Stimulated activated naive CD8-positive, alpha-beta T cell treated with anti-CD3 and anti-CD28 coated beads, Interleukin-15, amount 100 ng/mL, for 72 hours (primary cell): ENCODE results near the gene SLC15A1.
A peak's percentile ranks its signal among the peaks of the same experiment; 100 is the strongest.
"Not testable (repeated sequence)": the region's sequence is repeated elsewhere in the genome, so short reads cannot be mapped to it uniquely, and the experiment has no call there.

ENCODE experiments used
- ATAC-seq: fragments of 150-1000 bp; cut with Tn5 transposase; 2 replicates; pipeline ENCODE4 v1.10.0; 2021; ENCODE audit warnings: mild to moderate bottlenecking, moderate library complexity
- DNase-seq, 2 donors: peaks; one replicate each; pipeline ENCODE4 v3.0.0; 2021 to 2022
- H3K27ac Mint-ChIP-seq, 2 donors: one replicate each; pipeline ENCODE4 v1.8.0; 2022; ENCODE audit warnings: mild to moderate bottlenecking in 2 of 2, mixed read lengths in 2 of 2, moderate library complexity in 2 of 2
- H3K27me3 Mint-ChIP-seq: one replicate; pipeline ENCODE4 v1.8.0; 2022; ENCODE audit warnings: mixed read lengths
- H3K4me1 Mint-ChIP-seq: one replicate; pipeline ENCODE4 v1.8.0; 2022; ENCODE audit warnings: mild to moderate bottlenecking, mixed read lengths
- H3K4me3 Mint-ChIP-seq, 2 donors: one replicate each; pipeline ENCODE4 v1.8.0; 2022; ENCODE audit warnings: mild to moderate bottlenecking in 2 of 2, mixed read lengths in 2 of 2, moderate library complexity in 1 of 2
- H3K9me3 Mint-ChIP-seq, 2 donors: one replicate each; pipeline ENCODE4 v1.8.0; 2022; ENCODE audit warnings: mixed read lengths in 2 of 2

SLC15A1 gene

DNA sequence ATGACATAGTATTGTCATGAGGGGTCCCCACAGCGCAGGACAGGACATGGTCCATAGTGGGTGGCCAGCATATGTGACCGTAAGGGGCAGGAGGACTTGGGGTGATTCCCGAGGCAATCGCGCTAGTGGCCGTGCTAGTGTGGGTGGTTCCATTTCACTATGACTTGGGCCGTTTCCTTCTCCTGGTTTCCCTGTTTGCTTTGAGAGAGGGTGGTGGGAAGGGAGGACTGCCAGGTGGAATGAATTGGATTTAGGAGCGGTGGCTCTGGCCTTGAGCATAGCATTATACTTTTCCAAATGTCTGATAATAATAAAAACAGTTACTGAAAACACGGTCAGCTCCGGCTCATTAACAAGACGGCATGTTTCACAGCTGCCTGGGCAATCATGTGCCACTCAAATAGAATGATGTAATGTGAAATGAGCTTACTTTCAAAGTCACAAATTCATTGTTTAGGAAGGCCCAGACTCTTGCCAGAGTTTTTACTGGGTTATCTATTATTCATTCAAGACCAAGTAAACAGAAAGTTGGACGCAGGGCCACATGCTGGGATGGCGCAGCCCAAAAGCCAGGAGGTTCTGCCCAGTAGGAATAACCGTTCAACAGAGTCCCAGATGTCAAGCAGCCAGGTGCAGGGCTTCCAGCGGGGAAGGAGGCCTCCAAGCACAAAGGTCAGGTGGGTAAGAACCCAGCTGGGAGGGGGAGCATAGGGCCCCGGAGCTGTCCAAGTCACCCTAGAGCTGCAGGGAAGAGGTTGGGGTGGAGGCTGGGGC, 19.6 kb upstream of the SLC15A1 start:
- ATAC-seq = no peak
- Mint-ChIP-seq H3K4me3 (no peak overlapping the region), H3K4me1 (no peaks in the 10 kb centered on the region), H3K27me3 (peaks cover 9% of the 10 kb centered on the region), H3K27ac (no peak overlapping the region), H3K9me3 (no peaks in the 10 kb centered on the region)
- DNase-seq = no peak

DNA sequence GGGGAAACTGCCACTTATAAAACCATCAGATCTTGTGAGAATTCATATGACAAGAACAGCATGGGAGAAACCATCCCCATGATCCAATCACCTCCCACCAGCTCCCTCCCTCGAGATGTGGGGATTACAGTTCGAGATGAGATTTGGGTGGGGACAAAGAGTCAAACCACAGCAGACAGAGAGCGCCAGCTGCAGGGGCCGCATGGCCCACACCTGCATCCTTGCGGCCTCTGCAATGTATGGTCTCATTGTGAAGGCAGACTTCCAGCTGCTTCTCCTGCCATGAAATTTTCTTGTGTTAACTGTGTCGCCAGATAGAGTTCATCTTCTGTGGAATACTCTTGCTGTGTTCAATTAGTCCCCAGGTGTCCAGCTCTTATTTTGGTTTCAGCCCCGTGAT, 17.3 kb upstream of the SLC15A1 start:
- Mint-ChIP-seq H3K27ac (no peak overlapping the region), H3K9me3 (no peaks in the 10 kb centered on the region), H3K4me1 (no peaks in the 10 kb centered on the region), H3K4me3 (no peak overlapping the region), H3K27me3 (peaks cover 9% of the 10 kb centered on the region)
- ATAC-seq (no peak), DNase-seq (no peak)

DNA sequence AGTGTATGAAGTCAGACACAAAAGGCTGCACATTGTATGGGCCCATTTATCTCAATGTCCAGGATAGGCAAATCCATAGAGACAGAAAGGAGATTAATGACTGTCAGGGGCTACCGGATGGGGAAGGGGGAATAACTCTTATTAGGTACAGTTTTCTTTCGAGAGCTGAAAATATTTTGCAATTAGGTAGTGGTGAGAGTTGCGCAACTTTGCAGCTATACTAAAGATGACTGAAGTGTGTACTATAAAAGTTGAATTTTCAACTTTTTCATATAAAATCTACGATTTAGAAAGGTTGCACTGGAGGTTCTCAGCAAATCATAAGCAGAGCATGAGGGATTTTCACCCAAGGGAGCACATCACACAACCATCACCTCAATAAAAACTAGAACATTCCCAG, 16.1 kb upstream of the SLC15A1 start:
- no peak for DNase-seq
- H3K9me3 Mint-ChIP-seq = no peaks in the 10 kb centered on the region
- H3K4me3 Mint-ChIP-seq = no peak overlapping the region
- peaks cover 9% of the 10 kb centered on the region for H3K27me3 Mint-ChIP-seq
- H3K27ac Mint-ChIP-seq = peak overlapping the region in 1 of 2 donors; percentile 20
- no peaks in the 10 kb centered on the region for H3K4me1 Mint-ChIP-seq
- no peak for ATAC-seq

DNA sequence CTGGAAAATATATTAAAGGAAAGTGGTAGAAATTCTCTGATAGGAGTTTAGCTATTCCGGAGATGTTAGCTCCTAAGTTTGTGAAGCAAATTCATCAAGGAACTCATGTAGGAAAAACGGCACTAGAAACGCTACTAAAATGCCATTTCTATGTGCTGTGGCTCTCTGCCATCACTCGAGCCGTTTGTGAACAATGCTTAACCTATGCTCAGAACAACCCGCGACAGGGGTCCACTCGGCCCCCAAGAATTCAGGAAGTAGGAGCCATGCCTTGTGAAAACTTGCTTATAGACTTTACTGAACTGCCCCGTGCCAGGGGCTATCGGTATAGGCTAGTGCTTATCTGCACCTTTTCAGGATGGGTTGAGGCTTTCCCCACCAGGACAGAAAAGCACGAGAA, 14.2 kb upstream of the SLC15A1 start:
- Mint-ChIP-seq H3K27ac (no peak overlapping the region), H3K4me1 (no peaks in the 10 kb centered on the region), H3K27me3 (peaks cover 9% of the 10 kb centered on the region), H3K9me3 (no peaks in the 10 kb centered on the region), H3K4me3 (no peak overlapping the region)
- DNase-seq (no peak), ATAC-seq (no peak)

DNA sequence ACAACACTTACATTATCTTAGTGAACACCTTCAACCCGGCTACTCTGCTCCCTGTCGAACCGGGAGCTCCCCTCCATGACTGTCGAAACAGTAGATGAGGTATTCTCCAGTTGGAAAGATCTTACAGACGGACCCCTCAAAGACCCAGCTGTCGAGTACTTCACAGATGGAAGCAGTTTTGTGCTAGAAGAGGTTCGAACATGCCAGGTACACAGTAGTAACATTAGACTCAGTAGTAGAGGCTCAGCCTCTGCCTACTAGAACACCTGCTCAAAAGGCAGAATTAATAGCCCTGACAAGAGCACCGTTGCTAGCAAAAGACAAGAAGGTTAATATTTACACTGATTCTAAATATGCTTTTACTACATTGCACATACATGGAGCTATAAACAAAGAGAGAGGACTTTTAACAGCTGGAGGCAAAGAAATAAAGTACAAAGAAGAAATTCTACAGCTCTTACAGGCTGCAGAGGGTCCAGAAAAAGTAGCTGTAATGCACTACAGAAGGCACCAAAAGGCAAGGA, 13.6 kb upstream of the SLC15A1 start:
- no peak overlapping the region for H3K27ac Mint-ChIP-seq
- ATAC-seq = no peak
- no peak overlapping the region for H3K4me3 Mint-ChIP-seq
- no peaks in the 10 kb centered on the region for H3K4me1 Mint-ChIP-seq
- no peak for DNase-seq
- peaks cover 9% of the 10 kb centered on the region for H3K27me3 Mint-ChIP-seq
- H3K9me3 Mint-ChIP-seq = peaks cover 0 to 3% of the 10 kb centered on the region in 2 donors

DNA sequence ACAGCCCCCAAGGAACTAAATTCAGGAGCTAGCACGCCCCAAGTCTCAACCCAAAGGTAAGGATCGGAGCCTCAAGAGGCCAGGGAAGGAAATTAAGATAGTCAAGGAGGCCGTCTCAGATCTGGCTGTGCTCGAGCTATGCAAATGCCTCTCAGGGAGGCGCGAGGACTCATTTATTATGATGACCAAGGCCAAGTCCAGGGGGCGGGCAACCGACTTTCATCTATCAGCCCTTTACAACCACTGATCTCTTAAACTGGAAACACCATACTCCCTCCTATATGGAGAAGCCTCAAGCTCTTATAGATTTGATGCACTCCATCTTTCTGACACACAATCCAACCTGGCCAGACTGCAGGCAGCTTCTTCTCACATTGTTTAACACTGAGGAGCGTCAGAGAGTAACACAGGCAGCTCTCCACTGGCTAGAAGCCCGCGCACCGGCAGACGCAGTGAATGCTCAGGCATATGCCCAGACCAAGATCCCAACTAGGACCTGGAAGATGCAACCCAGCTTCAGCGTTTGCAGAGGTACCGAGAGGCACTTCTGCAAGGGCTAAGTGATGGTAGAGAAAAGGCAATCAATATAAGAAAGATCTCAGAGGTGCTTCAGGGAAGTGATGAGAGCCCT, 9.6 kb upstream of the SLC15A1 start:
- no peak for DNase-seq
- Mint-ChIP-seq H3K27ac (no peak overlapping the region), H3K27me3 (no peaks in the 10 kb centered on the region), H3K4me1 (no peaks in the 10 kb centered on the region), H3K4me3 (peak overlapping the region in 1 of 2 donors; percentile 49), H3K9me3 (peaks cover 0 to 12% of the 10 kb centered on the region in 2 donors)
- no peak for ATAC-seq

DNA sequence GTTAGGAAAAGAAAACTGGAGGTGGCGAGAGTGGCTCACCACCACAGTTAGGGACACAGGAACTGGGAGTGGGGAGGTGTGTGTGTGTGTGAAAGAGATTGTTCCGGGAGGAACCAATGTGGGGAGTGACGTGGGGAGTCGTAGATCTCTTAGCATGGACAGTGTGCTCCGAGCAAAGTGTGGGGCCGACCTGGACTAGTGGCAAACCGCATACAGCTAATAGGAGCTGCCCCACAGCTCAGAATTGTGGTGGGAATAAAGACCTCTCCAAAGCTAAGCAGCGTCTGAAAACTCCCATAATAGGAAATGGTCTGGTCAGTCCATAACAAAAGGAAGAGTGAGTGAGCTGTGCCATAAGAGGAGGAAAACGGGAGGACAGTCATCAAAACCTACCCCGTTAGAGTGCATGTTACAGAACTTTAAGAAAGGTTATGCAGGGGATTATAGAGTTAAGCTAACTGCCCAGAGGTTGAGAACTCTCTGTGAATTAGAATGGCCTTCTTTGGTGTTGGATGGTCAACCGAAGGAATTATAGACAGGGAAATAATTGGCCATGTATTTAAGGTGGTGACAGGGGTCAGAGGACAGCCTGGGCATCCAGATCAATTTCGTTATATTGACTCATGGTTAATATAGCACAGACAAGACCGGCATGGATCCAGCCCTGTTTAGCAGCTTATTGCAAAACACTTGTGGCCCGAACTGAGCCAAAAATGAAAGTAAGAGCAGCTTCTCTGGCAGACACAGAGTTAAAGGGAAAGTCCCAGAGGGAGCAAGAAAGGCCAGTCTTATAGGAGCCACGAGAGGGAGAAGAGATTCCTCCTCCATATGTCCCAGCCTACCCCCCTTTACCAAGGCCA, 8.9 kb upstream of the SLC15A1 start:
- Mint-ChIP-seq H3K27me3 (no peaks in the 10 kb centered on the region), H3K27ac (no peak overlapping the region), H3K4me1 (no peaks in the 10 kb centered on the region), H3K9me3 (peaks cover 0 to 12% of the 10 kb centered on the region in 2 donors), H3K4me3 (peak overlapping the region in 1 of 2 donors; percentile 49)
- DNase-seq = no peak
- peak; percentile 50 for ATAC-seq

DNA sequence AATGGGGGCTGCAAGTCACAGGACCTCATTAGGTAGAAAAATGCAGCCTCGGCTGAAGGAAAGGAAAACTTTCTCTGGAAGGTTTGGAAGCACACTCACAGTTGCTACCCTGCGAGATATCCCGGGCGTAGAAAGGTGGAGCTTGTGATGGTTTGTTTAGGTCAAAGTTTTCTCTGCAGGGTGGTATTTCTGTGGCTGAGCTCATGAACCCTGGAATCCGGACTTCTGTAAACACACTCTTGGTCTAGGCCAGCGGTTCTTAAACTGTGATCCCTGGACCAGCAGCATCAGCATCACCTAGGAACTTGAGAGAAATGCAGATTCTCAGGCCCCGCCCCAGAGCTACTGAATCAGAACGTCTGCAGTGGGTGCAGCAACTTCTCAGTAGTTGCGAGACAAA, 3.3 kb upstream of the SLC15A1 start:
- H3K4me1 Mint-ChIP-seq = peaks cover 5% of the 10 kb centered on the region
- no peak overlapping the region for H3K27ac Mint-ChIP-seq
- no peak overlapping the region for H3K4me3 Mint-ChIP-seq
- H3K27me3 Mint-ChIP-seq = peaks cover 50% of the 10 kb centered on the region
- DNase-seq (no peak), ATAC-seq (no peak)
- peaks cover 6 to 14% of the 10 kb centered on the region in 2 donors for H3K9me3 Mint-ChIP-seq

DNA sequence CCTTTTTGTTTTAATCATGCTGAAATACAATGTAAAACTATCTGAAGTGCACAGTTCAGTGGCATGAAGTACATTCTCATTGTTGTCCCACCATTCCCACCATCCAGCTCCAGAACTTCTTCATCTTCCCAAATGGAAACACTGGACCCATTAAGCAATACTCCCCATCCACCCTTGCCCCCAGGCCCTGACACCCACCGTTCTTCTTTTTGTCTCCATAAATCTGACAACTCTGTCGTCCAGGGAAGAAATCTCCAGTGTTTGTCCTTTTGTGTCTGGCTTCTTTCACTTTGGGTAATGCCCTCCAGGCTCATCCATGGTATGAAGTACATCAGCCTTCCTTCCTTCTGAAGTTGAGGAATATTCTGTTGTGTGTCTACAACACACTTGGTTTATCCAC, 2.6 kb upstream of the SLC15A1 start:
- ATAC-seq = no peak
- peaks cover 5% of the 10 kb centered on the region for H3K4me1 Mint-ChIP-seq
- peaks cover 56% of the 10 kb centered on the region for H3K27me3 Mint-ChIP-seq
- no peak for DNase-seq
- H3K27ac Mint-ChIP-seq = no peak overlapping the region
- H3K9me3 Mint-ChIP-seq = peaks cover 6 to 8% of the 10 kb centered on the region in 2 donors
- no peak overlapping the region for H3K4me3 Mint-ChIP-seq

- not testable (repeated sequence) for H3K4me3 Mint-ChIP-seq
These were observed 2.0 kb upstream of the SLC15A1 start for GRCh38 chr13:98754468-98754867.

GRCh38 chr13:98751861-98752466, 508 bp downstream of the SLC15A1 start:
- H3K4me1 Mint-ChIP-seq = peaks cover 5% of the 10 kb centered on the region
- H3K27ac Mint-ChIP-seq = no peak overlapping the region
- peaks cover 6 to 8% of the 10 kb centered on the region in 2 donors for H3K9me3 Mint-ChIP-seq
- H3K27me3 Mint-ChIP-seq = peaks cover 73% of the 10 kb centered on the region
- no peak for DNase-seq
- H3K4me3 Mint-ChIP-seq = peak overlapping the region; percentile 33 to 64
- ATAC-seq = peak; percentile 53

More at GRCh38 chr13:98754468-98754867, 2.0 kb upstream of the SLC15A1 start:
- H3K9me3 Mint-ChIP-seq, H3K27ac Mint-ChIP-seq, ATAC-seq, H3K4me1 Mint-ChIP-seq, DNase-seq: not testable (repeated sequence)
- H3K27me3 Mint-ChIP-seq = peaks cover 63% of the 10 kb centered on the region

GRCh38 chr13:98751367-98751782, 1.1 kb downstream of the SLC15A1 start:
- DNase-seq (no peak), ATAC-seq (no peak)
- Mint-ChIP-seq H3K27ac (no peak overlapping the region), H3K27me3 (peaks cover 73% of the 10 kb centered on the region), H3K9me3 (peaks cover 6 to 8% of the 10 kb centered on the region in 2 donors), H3K4me3 (peak overlapping the region in 1 of 2 donors; percentile 33), H3K4me1 (peaks cover 5% of the 10 kb centered on the region)

DNA sequence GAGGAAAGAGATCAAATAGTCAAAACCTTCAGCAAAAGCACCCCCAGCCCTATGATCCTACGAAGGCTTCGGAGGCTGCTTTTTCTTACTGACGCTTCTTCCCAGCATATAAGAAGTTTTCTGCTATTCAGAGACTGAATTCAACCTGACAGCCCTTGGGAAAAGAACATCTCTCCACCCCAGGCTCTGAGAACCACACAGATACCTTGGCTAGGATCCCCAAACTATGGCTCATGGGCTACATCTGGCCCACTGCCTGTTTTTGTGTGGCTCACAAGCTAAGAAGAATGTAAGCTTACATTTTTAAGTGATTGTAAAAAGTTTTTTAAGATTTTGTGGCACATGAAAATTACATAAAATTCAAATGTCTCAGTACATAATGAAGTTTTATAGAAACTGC, 3.0 kb downstream of the SLC15A1 start:
- DNase-seq = no peak
- H3K27me3 Mint-ChIP-seq = peaks cover 60% of the 10 kb centered on the region
- H3K4me3 Mint-ChIP-seq = no peak overlapping the region
- no peak for ATAC-seq
- H3K27ac Mint-ChIP-seq = no peak overlapping the region
- H3K4me1 Mint-ChIP-seq = peaks cover 5% of the 10 kb centered on the region
- peaks cover 6 to 8% of the 10 kb centered on the region in 2 donors for H3K9me3 Mint-ChIP-seq

DNA sequence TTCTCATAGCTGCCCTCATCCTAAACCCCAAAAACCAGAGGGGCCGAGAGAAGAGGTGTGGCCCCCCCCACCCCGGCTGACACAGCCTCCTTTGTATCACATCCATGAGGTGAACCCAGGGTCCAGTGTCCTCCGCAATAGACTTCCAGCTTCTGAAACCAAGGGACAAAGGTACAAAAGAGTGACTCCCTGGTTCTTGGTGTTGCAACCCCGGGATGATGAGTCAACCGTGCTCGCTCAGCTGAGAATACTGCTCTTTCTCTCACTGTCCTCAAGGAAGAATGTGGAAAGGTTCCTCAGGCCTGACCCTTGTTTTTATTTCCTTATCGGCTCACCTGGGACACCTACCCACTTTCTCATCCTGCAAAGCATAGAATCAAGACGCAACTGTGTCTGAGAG, 5.5 kb downstream of the SLC15A1 start:
- Mint-ChIP-seq H3K4me3 (no peak overlapping the region), H3K4me1 (peaks cover 3% of the 10 kb centered on the region), H3K27me3 (peaks cover 35% of the 10 kb centered on the region), H3K27ac (no peak overlapping the region), H3K9me3 (no peaks in the 10 kb centered on the region)
- no peak for ATAC-seq
- DNase-seq = no peak

DNA sequence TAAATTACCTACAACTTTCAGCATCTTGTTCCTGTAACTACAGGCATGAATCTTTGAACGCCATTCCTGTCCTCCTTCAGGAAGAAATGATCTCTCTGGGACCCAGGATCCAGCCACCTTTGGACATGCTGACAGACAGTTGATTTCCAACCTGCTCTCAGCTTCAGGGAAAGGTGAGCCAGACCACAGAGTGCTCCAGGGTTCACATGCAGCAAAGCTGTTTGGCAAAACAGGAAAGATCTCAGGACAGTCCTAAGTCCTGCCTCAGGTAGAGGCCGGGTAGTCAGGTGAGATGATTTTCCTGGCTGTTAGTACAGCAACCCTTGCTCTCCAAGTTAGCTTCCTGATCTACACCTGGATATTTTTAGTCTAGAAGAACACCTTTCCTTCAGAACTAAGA, 9.1 kb downstream of the SLC15A1 start:
- no peak overlapping the region for H3K4me3 Mint-ChIP-seq
- peaks cover 7% of the 10 kb centered on the region for H3K27me3 Mint-ChIP-seq
- H3K4me1 Mint-ChIP-seq = no peaks in the 10 kb centered on the region
- no peak for DNase-seq
- no peak for ATAC-seq
- no peak overlapping the region for H3K27ac Mint-ChIP-seq
- peaks cover 0 to 14% of the 10 kb centered on the region in 2 donors for H3K9me3 Mint-ChIP-seq
